Measurements from ENCODE around the gene C1QTNF7.

The C1QTNF7 gene

GRCh38 chr4:15434676-15435075, 6.8 kb downstream of the C1QTNF7 start:
- ATAC-seq = no peak
- TF ChIP-seq CSDC2 (CRISPR knock-in tag; IDR thresholded peaks at IDR 0.05) (no peak), TOX (CRISPR knock-in tag; IDR thresholded peaks at IDR 0.05; ENCODE audit: borderline replicate concordance) (no peak), ZFP30 (CRISPR knock-in tag; IDR thresholded peaks at IDR 0.05) (no peak), BACH2 (CRISPR knock-in tag; IDR thresholded peaks at IDR 0.05; ENCODE audit: borderline replicate concordance) (no peak), ZNF8 (CRISPR knock-in tag; IDR thresholded peaks at IDR 0.05) (no peak), CREB5 (CRISPR knock-in tag; IDR thresholded peaks at IDR 0.05; ENCODE audit: low read depth) (no peak), OSR1 (CRISPR knock-in tag; IDR thresholded peaks at IDR 0.05) (no peak)

- peak; percentile 83 for ATAC-seq
Measured at GRCh38 chr4:15436513-15436912, 8.7 kb downstream of the C1QTNF7 start.

More at GRCh38 chr4:15436513-15436912, 8.7 kb downstream of the C1QTNF7 start:
- TF ChIP-seq GLIS3 (CRISPR knock-in tag; IDR thresholded peaks at IDR 0.05) = no peak
- TF ChIP-seq CSDC2 (CRISPR knock-in tag; IDR thresholded peaks at IDR 0.05) = no peak
- no peak for TF ChIP-seq ZC3H10 (CRISPR knock-in tag; IDR thresholded peaks at IDR 0.05)
- no peak for TF ChIP-seq CSRNP3 (CRISPR knock-in tag; IDR thresholded peaks at IDR 0.05)
- TF ChIP-seq ZFP3 (CRISPR knock-in tag; IDR thresholded peaks at IDR 0.05) = no peak
- TF ChIP-seq ESRRG (CRISPR knock-in tag; IDR thresholded peaks at IDR 0.05) = no peak
- TF ChIP-seq, protein P1, sequence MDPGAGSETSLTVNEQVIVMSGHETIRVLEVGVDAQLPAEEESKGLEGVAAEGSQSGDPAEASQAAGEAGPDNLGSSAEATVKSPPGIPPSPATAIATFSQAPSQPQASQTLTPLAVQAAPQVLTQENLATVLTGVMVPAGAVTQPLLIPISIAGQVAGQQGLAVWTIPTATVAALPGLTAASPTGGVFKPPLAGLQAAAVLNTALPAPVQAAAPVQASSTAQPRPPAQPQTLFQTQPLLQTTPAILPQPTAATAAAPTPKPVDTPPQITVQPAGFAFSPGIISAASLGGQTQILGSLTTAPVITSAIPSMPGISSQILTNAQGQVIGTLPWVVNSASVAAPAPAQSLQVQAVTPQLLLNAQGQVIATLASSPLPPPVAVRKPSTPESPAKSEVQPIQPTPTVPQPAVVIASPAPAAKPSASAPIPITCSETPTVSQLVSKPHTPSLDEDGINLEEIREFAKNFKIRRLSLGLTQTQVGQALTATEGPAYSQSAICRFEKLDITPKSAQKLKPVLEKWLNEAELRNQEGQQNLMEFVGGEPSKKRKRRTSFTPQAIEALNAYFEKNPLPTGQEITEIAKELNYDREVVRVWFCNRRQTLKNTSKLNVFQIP (CRISPR knock-in tag; IDR thresholded peaks at IDR 0.05; ENCODE audit: borderline replicate concordance, low read depth) = no peak
- TF ChIP-seq ARNTL (CRISPR knock-in tag; IDR thresholded peaks at IDR 0.05; ENCODE audit: borderline replicate concordance, low read depth) = no peak
- TF ChIP-seq OSR1 (CRISPR knock-in tag; IDR thresholded peaks at IDR 0.05) = no peak
- TF ChIP-seq ZNF70 (CRISPR knock-in tag; IDR thresholded peaks at IDR 0.05) = no peak
- no peak for TF ChIP-seq PATZ1 (CRISPR knock-in tag; IDR thresholded peaks at IDR 0.05; ENCODE audit: borderline replicate concordance)
- TF ChIP-seq SNAI2 (CRISPR knock-in tag; IDR thresholded peaks at IDR 0.05) = no peak
- TF ChIP-seq ZNF565 (CRISPR knock-in tag; conservative IDR thresholded peaks at IDR 0.05; ENCODE audit: low read depth) = no peak
- TF ChIP-seq TSHZ2 (CRISPR knock-in tag; IDR thresholded peaks at IDR 0.05) = no peak

Data from SK-N-SH treated with all-trans-retinoic acid at 6 μM for 48 hours (cell line).